H1 (cell line): ENCODE measurements around the gene SFTPA1. TPM values are rescaled to one million over a fixed set of nuclear protein-coding genes. Genes with fewer than 3 reads are reported as not detected.
A peak's percentile ranks its signal among the peaks of the same experiment; 100 is the strongest.

Experiments
- CTCF ChIA-PET: fragments of 300-600 bp; sonication (Branson Sonifier 250); formaldehyde crosslinking; loops from one replicate; lab custom pipeline; 2021; ENCODE audit not compliant: partially characterized antibody; lab: Charles Lee
- POLR2A ChIA-PET: fragments of 300-600 bp; sonication (Branson Sonifier 250); formaldehyde crosslinking; loops from one replicate; lab custom pipeline; 2021; ENCODE audit warnings: inconsistent platforms; ENCODE audit not compliant: partially characterized antibody; lab: Charles Lee
- DNase-seq, 2 experiments: peaks; one replicate each; pipeline versions ENCODE4 v3.0.0 to v3.0.0-alpha.2; 2010 to 2022; ENCODE audit warnings: low spot score in 2 of 2, low read depth in 1 of 2, mixed read lengths in 1 of 2
- FAIRE-seq: peaks from 2 replicates; lab custom pipeline; 2011; peaks lifted over from hg19 to GRCh38; lab: Jason Lieb, UNC
- H2AFZ ChIP-seq: 2 replicates; pipeline ENCODE4 v1.8.1; 2012; ENCODE audit warnings: low read length, inconsistent platforms
- H2AK5ac ChIP-seq: 2 replicates; pipeline ENCODE4 v1.6.1; 2013; ENCODE audit warnings: low read depth, low read length
- H2BK120ac ChIP-seq: replicated peaks from 2 replicates; pipeline ENCODE3; 2013; ENCODE audit warnings: low read depth, low read length, inconsistent platforms
- H2BK12ac ChIP-seq: 2 replicates; pipeline ENCODE4 v1.6.1; 2013; ENCODE audit warnings: low read depth, low read length
- H2BK15ac ChIP-seq: 2 replicates; pipeline ENCODE4 v1.6.1; 2013; ENCODE audit warnings: low read length
- H2BK20ac ChIP-seq: 2 replicates; pipeline ENCODE4 v1.6.1; 2013; ENCODE audit warnings: low read length
- H2BK5ac ChIP-seq: 2 replicates; pipeline ENCODE4 v1.6.1; 2013; ENCODE audit warnings: low read depth, low read length
- H3K14ac ChIP-seq: 2 replicates; pipeline ENCODE4 v1.6.1; 2013; ENCODE audit warnings: inconsistent platforms; ENCODE audit not compliant: insufficient read length
- H3K18ac ChIP-seq: 2 replicates; pipeline ENCODE4 v1.6.1; 2013; ENCODE audit warnings: low read length; ENCODE audit errors: extremely low read depth
- H3K23ac ChIP-seq: 2 replicates; pipeline ENCODE4 v1.6.1; 2013; ENCODE audit warnings: inconsistent platforms; ENCODE audit not compliant: insufficient read length
- H3K23me2 ChIP-seq: 2 replicates; pipeline ENCODE4 v1.6.1; 2013; ENCODE audit warnings: low read depth, low read length
- H3K27ac ChIP-seq: 2 replicates; pipeline ENCODE4 v1.6.1; 2011; ENCODE audit warnings: low read depth, low read length, inconsistent platforms
- H3K27me3 ChIP-seq, 4 experiments: replicated peaks in 1 of 4; 1 replicate in 1 of 4; 2 replicates in 3 of 4; pipeline versions ENCODE4 v1.6.1 to v1.8.1; 2011 to 2013; ENCODE audit warnings: low read length in 3 of 4, mild to moderate bottlenecking in 3 of 4, inconsistent platforms in 2 of 4, mixed read lengths in 2 of 4, moderate library complexity in 1 of 4; ENCODE audit not compliant: control insufficient read depth in 3 of 4, insufficient read depth in 3 of 4; ENCODE audit errors: extremely low read depth in 1 of 4
- H3K36me3 ChIP-seq, 4 experiments: 2 replicates each; pipeline versions ENCODE4 v1.6.1 to v1.8.1; 2011 to 2013; ENCODE audit warnings: mild to moderate bottlenecking in 4 of 4, low read length in 3 of 4, moderate library complexity in 2 of 4, control low read depth in 1 of 4, inconsistent platforms in 1 of 4; ENCODE audit not compliant: insufficient read depth in 4 of 4, control insufficient read depth in 2 of 4
- H3K4ac ChIP-seq: replicated peaks from 2 replicates; pipeline ENCODE3; 2013; ENCODE audit warnings: low read length, low read depth, mixed read lengths, inconsistent platforms; ENCODE audit not compliant: insufficient read length
- H3K4me1 ChIP-seq, 4 experiments: replicated peaks in 1 of 4; 1 replicate in 1 of 4; 2 replicates in 3 of 4; pipeline versions ENCODE4 v1.6.1 to v1.8.1; 2011 to 2013; ENCODE audit warnings: low read length in 3 of 4, inconsistent platforms in 2 of 4, mixed read lengths in 1 of 4; ENCODE audit not compliant: insufficient read depth in 4 of 4, control insufficient read depth in 3 of 4
- H3K4me2 ChIP-seq, 2 experiments: 2 replicates each; pipeline versions ENCODE4 v1.6.1 to v1.8.1; 2011 to 2013; ENCODE audit warnings: low read depth in 2 of 2, low read length in 2 of 2, control low read depth in 1 of 2, inconsistent platforms in 1 of 2, mild to moderate bottlenecking in 1 of 2; ENCODE audit not compliant: insufficient read depth in 1 of 2
- H3K4me3 ChIP-seq, 4 experiments: fragments of 200-600, 300-600 bp in 1 of 4; sonication (generic), shearing (Covaris generic), sonication (Bioruptor Twin) in 1 of 4; 2 replicates each; pipeline versions ENCODE4 v1.5.1 to v1.8.1; 2011 to 2016; ENCODE audit warnings: low read length in 4 of 4, low read depth in 3 of 4, control low read depth in 2 of 4, inconsistent platforms in 2 of 4, mild to moderate bottlenecking in 2 of 4, mixed read lengths in 1 of 4, moderate library complexity in 1 of 4; ENCODE audit not compliant: insufficient read depth in 2 of 4; ENCODE audit errors: extremely low read depth in 1 of 4
- H3K56ac ChIP-seq: replicated peaks from 2 replicates; pipeline ENCODE3; 2013; ENCODE audit warnings: low read depth, mild to moderate bottlenecking, mixed read lengths, low read length, inconsistent platforms; ENCODE audit not compliant: insufficient read length
- H3K79me1 ChIP-seq: 2 replicates; pipeline ENCODE4 v1.6.1; 2013; ENCODE audit warnings: low read depth, low read length, control low read depth
- H3K79me2 ChIP-seq, 2 experiments: 2 replicates each; pipeline versions ENCODE4 v1.6.1 to v1.8.1; 2012 to 2013; ENCODE audit warnings: low read length in 2 of 2, mild to moderate bottlenecking in 2 of 2, inconsistent platforms in 1 of 2; ENCODE audit not compliant: insufficient read depth in 2 of 2, control insufficient read depth in 1 of 2
- H3K9ac ChIP-seq, 4 experiments: replicated peaks in 1 of 4; 1 replicate in 1 of 4; 2 replicates in 3 of 4; pipeline versions ENCODE4 v1.6.1 to v1.8.1; 2011 to 2013; ENCODE audit warnings: low read depth in 3 of 4, low read length in 3 of 4, control low read depth in 2 of 4, mild to moderate bottlenecking in 2 of 4, moderate library complexity in 2 of 4, inconsistent platforms in 1 of 4; ENCODE audit errors: extremely low read depth in 1 of 4
- H3K9me3 ChIP-seq, 2 experiments: 2 replicates each; pipeline versions ENCODE4 v1.6.1 to v1.8.1; 2012 to 2013; ENCODE audit warnings: mild to moderate bottlenecking in 2 of 2, moderate library complexity in 2 of 2, control low read depth in 1 of 2, inconsistent platforms in 1 of 2, low read depth in 1 of 2, low read length in 1 of 2, mixed read lengths in 1 of 2; ENCODE audit not compliant: insufficient read depth in 2 of 2
- H4K20me1 ChIP-seq, 2 experiments: replicated peaks in 1 of 2; 2 replicates each; pipeline versions ENCODE3 to v1.8.1; 2011 to 2013; ENCODE audit warnings: inconsistent platforms in 2 of 2, low read length in 2 of 2, mild to moderate bottlenecking in 1 of 2; ENCODE audit not compliant: insufficient read depth in 2 of 2, control insufficient read depth in 1 of 2
- H4K5ac ChIP-seq: 2 replicates; pipeline ENCODE4 v1.6.1; 2013; ENCODE audit warnings: low read length, low read depth, mixed read lengths, inconsistent platforms; ENCODE audit not compliant: insufficient read length
- H4K8ac ChIP-seq: 2 replicates; pipeline ENCODE4 v1.8.0; 2013; ENCODE audit warnings: mild to moderate bottlenecking, moderate library complexity, low read length, inconsistent platforms; ENCODE audit not compliant: insufficient read depth; ENCODE audit errors: extremely low read depth
- H4K91ac ChIP-seq: replicated peaks from 2 replicates; pipeline ENCODE3; 2013; ENCODE audit warnings: low read length, mixed read lengths, inconsistent platforms; ENCODE audit not compliant: insufficient read length
- EGR1 ChIP-seq: IDR thresholded peaks from 2 replicates; pipeline ENCODE4 v1.6.1; 2011; ENCODE audit warnings: low read depth, low read length, borderline replicate concordance
- HDAC6 ChIP-seq: IDR thresholded peaks from one replicate; pipeline ENCODE4 v1.7.1; 2012; ENCODE audit warnings: low read depth, mild to moderate bottlenecking, inconsistent platforms, low read length, moderate library complexity
- NANOG ChIP-seq: IDR thresholded peaks from 2 replicates; pipeline ENCODE4 v1.6.1; 2011; ENCODE audit warnings: low read length, low read depth, mild to moderate bottlenecking, inconsistent platforms; ENCODE audit not compliant: insufficient read depth, poor library complexity, severe bottlenecking
- PHF8 ChIP-seq: fragments of 200-600 bp; sonication (generic); conservative IDR thresholded peaks from 2 replicates; pipeline ENCODE4 v1.7.1; 2012; ENCODE audit warnings: low read depth, mild to moderate bottlenecking, inconsistent platforms, low read length, moderate library complexity
- YY1 ChIP-seq: IDR thresholded peaks from 2 replicates; pipeline ENCODE4 v1.6.1; 2011; ENCODE audit warnings: low read depth, mild to moderate bottlenecking, low read length
- WGBS, 2 experiments: shearing (Covaris generic) in 1 of 2; methylation state at CpG; one replicate each; pipeline versions ENCODE4 v1.1.6 to v1.1.7; 2013 to 2015; ENCODE audit warnings: low lambda C conversion rate in 2 of 2, mixed read lengths in 2 of 2, inconsistent platforms in 1 of 2, low coverage in 1 of 2, missing lambda C conversion rate in 1 of 2; ENCODE audit not compliant: insufficient replicate concordance in 2 of 2, insufficient coverage in 1 of 2, insufficient read length in 1 of 2; ENCODE audit errors: extremely low coverage in 1 of 2, missing lambda C conversion rate in 1 of 2; 5-methylcytosine and 5-hydroxymethylcytosine counted together
- polyA plus RNA-seq, 7 experiments: library from polyadenylated mRNA; depleted of rRNA in 3 of 7; stranded (reverse) in 5 of 7; unstranded in 2 of 7; fragments of >200 nt in 5 of 7; fragments of 200-250 nt in 2 of 7; gene quantifications; 1 replicate in 5 of 7; 2 replicates in 1 of 7; 4 replicates in 1 of 7; pipeline versions ENCODE4 v1.2.1 to v1.2.3, GENCODE V29; 2011 to 2013; ENCODE audit warnings: missing spikeins in 2 of 7, mixed read lengths in 2 of 7
- total RNA-seq: library from RNA; stranded (reverse); fragmentation: NEBNext Ultra II Directional; extraction: Animal tissue kit (Norgen Biotek cat#: 25700); gene quantifications from 2 replicates; pipeline ENCODE4 v1.2.1, GENCODE V29; 2021

Gene SFTPA1
- total and polyA plus RNA-seq, 2 of the 8 experiments (the other 6 are each of a cell fraction or from before 2014, with no cell fraction given), result not detected

GRCh38 chr10:79601939-79602338, 8.8 kb upstream of the SFTPA1 start:
- FAIRE-seq, result no peak
- Histone ChIP-seq H3K18ac (no peak overlapping the region), H3K4me1 (peaks cover 0 to 3% (median under 1%) of the 10 kb centered on the region in 4 experiments; a peak in 1 of 7 replicates), H2BK12ac (no peak overlapping the region), H3K56ac (no peak overlapping the region), H4K91ac (no peak overlapping the region), H3K36me3 (peaks cover 0 to 4% (median 2%) of the 10 kb centered on the region in 4 experiments; a peak in 3 of 8 replicates), H3K9me3 (peaks cover 11 to 25% of the 10 kb centered on the region in 2 experiments), H3K4me2 (no peak overlapping the region), H3K23ac (no peak overlapping the region), H3K27me3 (no peaks in the 10 kb centered on the region), H2BK120ac (no peak overlapping the region), H4K20me1 (no peaks in the 10 kb centered on the region), H3K14ac (no peak overlapping the region), H3K79me1 (no peaks in the 10 kb centered on the region), H2BK15ac (no peak overlapping the region), H3K4me3 (no peak overlapping the region), H3K79me2 (no peaks in the 10 kb centered on the region), H4K8ac (no peak overlapping the region), H3K4ac (no peak overlapping the region), H3K23me2 (no peaks in the 10 kb centered on the region), H2AFZ (no peak overlapping the region), H3K9ac (peak overlapping the region in 1 of 4 experiments; percentile 34; a peak in 1 of 7 replicates), H2BK5ac (no peak overlapping the region), H2AK5ac (no peak overlapping the region), H2BK20ac (no peak overlapping the region), H4K5ac (no peak overlapping the region), H3K27ac (no peak overlapping the region)
- WGBS, 2 experiments, result 53% methylated on average over 1 of the region's 1 CpG; no CpG with 5 or more reads in 1 of the 2 experiments
- CTCF ChIA-PET, result interaction anchor here (1.0 to 1.4 kb wide), 2 partner anchors 39 to 659 kb away, joined by 3 to 5 read pairs; no protein-coding TSS in a partner anchor
- POLR2A ChIA-PET, result no interaction called here
- DNase-seq, result no peak
- TF ChIP-seq NANOG, result no peak
- no peak for TF ChIP-seq PHF8
- no peak for TF ChIP-seq YY1
- TF ChIP-seq HDAC6, result no peak
- no peak for TF ChIP-seq EGR1
